Measurements from ENCODE around the gene AUTS2. TPM values are rescaled to one million over a fixed set of nuclear protein-coding genes. Genes with fewer than 3 reads are reported as not detected.

The AUTS2 gene
- polyA plus RNA-seq, 3 donors: 0.08 to 0.35 TPM; not detected in 1

DNA sequence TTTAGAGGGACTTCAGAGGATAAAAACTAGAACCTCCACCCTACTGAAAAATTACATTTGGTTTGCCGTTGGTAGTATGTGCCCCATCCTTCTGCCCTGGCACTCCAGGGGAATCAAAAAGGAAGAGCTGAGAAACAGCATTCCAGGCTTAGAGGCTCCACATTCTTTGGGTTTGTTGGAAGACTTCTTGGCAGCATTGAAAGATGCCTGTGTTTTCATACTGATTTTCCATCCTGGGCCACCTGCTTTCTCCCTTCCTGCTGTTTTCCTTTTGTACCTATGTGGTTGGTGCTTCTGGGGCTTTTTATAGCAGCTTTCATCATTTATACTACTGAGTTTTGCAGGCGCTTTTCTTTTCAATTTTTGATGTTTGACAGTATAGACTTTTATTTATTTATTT lies 61.7 kb downstream of the AUTS2 start:
- WGBS (ENCODE audit: insufficient coverage): no CpG with 5 or more reads among the region's 2 CpGs
- intact Hi-C loops (cut with micrococcal nuclease): no loop called here
- Mint-ChIP-seq H3K36me3 (no peaks in the 10 kb centered on the region), H3K27me3 (ENCODE audit: low read depth in 3 of 3) (peaks cover 0 to 1% (median 0%) of the 10 kb centered on the region in 3 donors), H3K4me3 (no peak overlapping the region), H3K27ac (no peak overlapping the region), H3K9me3 (no peaks in the 10 kb centered on the region), H3K4me1 (no peaks in the 10 kb centered on the region)
- Histone ChIP-seq H3K4me3 (replicated peaks in 1 of 3; ENCODE audit: low read depth in 2 of 3, low read length in 3 of 3) (no peak overlapping the region), H3K4me1 (ENCODE audit: control insufficient read depth in 1 of 2, insufficient read depth in 2 of 2, low read length in 2 of 2) (no peaks in the 10 kb centered on the region), H3K79me2 (ENCODE audit: insufficient read depth, low read length) (no peaks in the 10 kb centered on the region), H4K20me1 (ENCODE audit: insufficient read depth, low read length) (no peaks in the 10 kb centered on the region), H3K27me3 (ENCODE audit: control insufficient read depth in 2 of 2, insufficient read depth in 2 of 2, low read length in 2 of 2) (no peaks in the 10 kb centered on the region), H3K4me2 (replicated peaks; ENCODE audit: extremely low read depth, low read length, poor library complexity, severe bottlenecking) (no peak overlapping the region), H2AFZ (ENCODE audit: insufficient read depth, low read depth, low read length, poor library complexity, severe bottlenecking) (no peak overlapping the region), H3K9ac (ENCODE audit: insufficient read depth, low read length, poor library complexity, severe bottlenecking) (no peak overlapping the region), H3K9me3 (replicated peaks in 1 of 2; ENCODE audit: control insufficient read depth in 1 of 2, insufficient read depth in 1 of 2, low read length in 2 of 2) (no peaks in the 10 kb centered on the region), H3K27ac (ENCODE audit: low read depth in 1 of 2, low read length in 2 of 2) (no peak overlapping the region), H3K36me3 (replicated peaks in 1 of 2; ENCODE audit: control insufficient read depth in 1 of 2, insufficient read depth in 2 of 2, low read length in 2 of 2) (no peaks in the 10 kb centered on the region)
- DNase-seq: no peak
- TF ChIP-seq, protein P1, sequence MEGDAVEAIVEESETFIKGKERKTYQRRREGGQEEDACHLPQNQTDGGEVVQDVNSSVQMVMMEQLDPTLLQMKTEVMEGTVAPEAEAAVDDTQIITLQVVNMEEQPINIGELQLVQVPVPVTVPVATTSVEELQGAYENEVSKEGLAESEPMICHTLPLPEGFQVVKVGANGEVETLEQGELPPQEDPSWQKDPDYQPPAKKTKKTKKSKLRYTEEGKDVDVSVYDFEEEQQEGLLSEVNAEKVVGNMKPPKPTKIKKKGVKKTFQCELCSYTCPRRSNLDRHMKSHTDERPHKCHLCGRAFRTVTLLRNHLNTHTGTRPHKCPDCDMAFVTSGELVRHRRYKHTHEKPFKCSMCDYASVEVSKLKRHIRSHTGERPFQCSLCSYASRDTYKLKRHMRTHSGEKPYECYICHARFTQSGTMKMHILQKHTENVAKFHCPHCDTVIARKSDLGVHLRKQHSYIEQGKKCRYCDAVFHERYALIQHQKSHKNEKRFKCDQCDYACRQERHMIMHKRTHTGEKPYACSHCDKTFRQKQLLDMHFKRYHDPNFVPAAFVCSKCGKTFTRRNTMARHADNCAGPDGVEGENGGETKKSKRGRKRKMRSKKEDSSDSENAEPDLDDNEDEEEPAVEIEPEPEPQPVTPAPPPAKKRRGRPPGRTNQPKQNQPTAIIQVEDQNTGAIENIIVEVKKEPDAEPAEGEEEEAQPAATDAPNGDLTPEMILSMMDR (IDR thresholded peaks at IDR 0.05): no peak

DNA sequence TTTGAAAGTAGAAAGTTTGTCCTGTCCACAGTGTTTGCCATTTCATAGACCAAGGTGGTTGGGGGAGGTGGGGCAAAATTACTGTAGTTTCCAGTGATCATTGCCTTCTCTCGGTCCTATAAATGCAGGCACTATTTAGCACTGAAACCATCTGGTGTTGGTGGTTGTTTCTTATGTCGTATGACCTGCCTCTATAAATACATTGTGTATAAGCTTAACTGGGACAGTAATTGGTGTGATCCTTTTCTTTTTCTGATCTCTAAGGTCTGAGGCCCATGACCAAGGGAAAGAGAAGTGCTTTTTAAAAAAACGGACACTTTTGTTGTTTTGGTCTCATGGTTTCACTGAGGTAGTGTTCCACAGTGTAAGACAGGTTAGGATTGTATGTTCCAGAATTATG lies 63.1 kb downstream of the AUTS2 start:
- Histone ChIP-seq H3K4me3 (replicated peaks in 1 of 3; ENCODE audit: low read depth in 2 of 3, low read length in 3 of 3) (no peak overlapping the region), H3K9me3 (replicated peaks in 1 of 2; ENCODE audit: control insufficient read depth in 1 of 2, insufficient read depth in 1 of 2, low read length in 2 of 2) (no peaks in the 10 kb centered on the region), H4K20me1 (ENCODE audit: insufficient read depth, low read length) (no peaks in the 10 kb centered on the region), H3K27me3 (ENCODE audit: control insufficient read depth in 2 of 2, insufficient read depth in 2 of 2, low read length in 2 of 2) (no peaks in the 10 kb centered on the region), H2AFZ (ENCODE audit: insufficient read depth, low read depth, low read length, poor library complexity, severe bottlenecking) (no peak overlapping the region), H3K27ac (ENCODE audit: low read depth in 1 of 2, low read length in 2 of 2) (no peak overlapping the region), H3K4me1 (ENCODE audit: control insufficient read depth in 1 of 2, insufficient read depth in 2 of 2, low read length in 2 of 2) (no peaks in the 10 kb centered on the region), H3K9ac (ENCODE audit: insufficient read depth, low read length, poor library complexity, severe bottlenecking) (no peak overlapping the region), H3K79me2 (ENCODE audit: insufficient read depth, low read length) (no peaks in the 10 kb centered on the region), H3K36me3 (replicated peaks in 1 of 2; ENCODE audit: control insufficient read depth in 1 of 2, insufficient read depth in 2 of 2, low read length in 2 of 2) (no peaks in the 10 kb centered on the region), H3K4me2 (replicated peaks; ENCODE audit: extremely low read depth, low read length, poor library complexity, severe bottlenecking) (no peak overlapping the region)
- WGBS (ENCODE audit: insufficient coverage): 85% methylated on average over 2 of the region's 3 CpGs
- Mint-ChIP-seq H3K9me3 (no peaks in the 10 kb centered on the region), H3K27me3 (ENCODE audit: low read depth in 3 of 3) (no peaks in the 10 kb centered on the region), H3K4me1 (no peaks in the 10 kb centered on the region), H3K36me3 (no peaks in the 10 kb centered on the region), H3K27ac (no peak overlapping the region), H3K4me3 (no peak overlapping the region)
- TF ChIP-seq, protein P1 (IDR thresholded peaks at IDR 0.05): no peak
- no peak for DNase-seq
- intact Hi-C loops (cut with micrococcal nuclease): no loop called here

Data from CD14-positive monocyte (primary cell).